IMR-90 (cell line): ENCODE measurements around the gene TGFBR2. TPM values are rescaled to one million over a fixed set of nuclear protein-coding genes. Genes with fewer than 3 reads are reported as not detected.
A peak's percentile ranks its signal among the peaks of the same experiment; 100 is the strongest.

ENCODE experiments used
- ATAC-seq: fragments of 200-7000 bp; cut with Tn5 transposase; 2 replicates; pipeline ENCODE4 v1.9.1; 2020; ENCODE audit warnings: low read depth, mild to moderate bottlenecking, moderate library complexity
- BruUV-seq: library from RNA; stranded (reverse); fragments of 400-500 nt; replicated peaks from 2 replicates; lab custom pipeline; 2021; lab: Mats Ljungman, UMichigan
- CTCF ChIA-PET: fragments of 300-600 bp; formaldehyde crosslinking; extraction: SDS; loops from one replicate; lab custom pipeline; 2021; ENCODE audit warnings: antibody characterized with exemption; lab: Yijun Ruan, JAX
- POLR2A ChIA-PET: fragments of 300-600 bp; sonication (Branson Sonifier 250); formaldehyde crosslinking; loops from one replicate; lab custom pipeline; 2022; ENCODE audit warnings: antibody characterized with exemption; ENCODE audit not compliant: unreplicated experiment; lab: Charles Lee
- DNase-seq: peaks from one replicate; pipeline ENCODE4 v3.0.0; 2013
- H2AFZ ChIP-seq: replicated peaks from 2 replicates; pipeline ENCODE3; 2013; ENCODE audit warnings: low read length, mild to moderate bottlenecking; ENCODE audit not compliant: poor library complexity
- H2AK5ac ChIP-seq: 2 replicates; pipeline ENCODE4 v1.6.1; 2013; ENCODE audit warnings: low read depth, low read length, inconsistent platforms
- H2AK9ac ChIP-seq: replicated peaks from 2 replicates; pipeline ENCODE3; 2013; ENCODE audit warnings: mild to moderate bottlenecking, low read depth, low read length, moderate library complexity; ENCODE audit not compliant: poor library complexity
- H2BK120ac ChIP-seq: 2 replicates; pipeline ENCODE4 v1.6.1; 2013; ENCODE audit warnings: low read depth, low read length, inconsistent platforms
- H2BK15ac ChIP-seq: 3 replicates; pipeline ENCODE4 v1.6.1; 2013; ENCODE audit warnings: low read depth, low read length, inconsistent platforms
- H2BK20ac ChIP-seq: 2 replicates; pipeline ENCODE4 v1.6.1; 2013; ENCODE audit warnings: low read depth, mild to moderate bottlenecking, inconsistent platforms, low read length, moderate library complexity
- H2BK5ac ChIP-seq: 2 replicates; pipeline ENCODE4 v1.6.1; 2013; ENCODE audit warnings: mild to moderate bottlenecking, low read depth, low read length, inconsistent platforms; ENCODE audit not compliant: poor library complexity, severe bottlenecking
- H3K14ac ChIP-seq: replicated peaks from 2 replicates; pipeline ENCODE4 v1.6.1; 2013; ENCODE audit warnings: low read depth, low read length, inconsistent platforms
- H3K18ac ChIP-seq: 2 replicates; pipeline ENCODE4 v1.6.1; 2013; ENCODE audit warnings: low read depth, low read length, control low read depth
- H3K23ac ChIP-seq: 2 replicates; pipeline ENCODE4 v1.6.1; 2013; ENCODE audit warnings: low read depth, low read length, inconsistent platforms
- H3K27ac ChIP-seq: 2 replicates; pipeline ENCODE4 v1.5.1; 2013; ENCODE audit warnings: mild to moderate bottlenecking, control low read depth, low read length; ENCODE audit not compliant: insufficient read depth
- H3K27me3 ChIP-seq: 2 replicates; pipeline ENCODE4 v1.6.1; 2013; ENCODE audit warnings: low read length; ENCODE audit not compliant: control insufficient read depth, insufficient read depth
- H3K36me3 ChIP-seq: 2 replicates; pipeline ENCODE4 v1.6.1; 2013; ENCODE audit warnings: low read length, mixed read lengths; ENCODE audit not compliant: control insufficient read depth, insufficient read depth
- H3K4ac ChIP-seq: 2 replicates; pipeline ENCODE4 v1.6.1; 2013; ENCODE audit warnings: low read depth, low read length, inconsistent platforms
- H3K4me1 ChIP-seq: 2 replicates; pipeline ENCODE4 v1.6.1; 2013; ENCODE audit warnings: low read length, mixed read lengths; ENCODE audit not compliant: control insufficient read depth, insufficient read depth
- H3K4me2 ChIP-seq: 2 replicates; pipeline ENCODE4 v1.6.1; 2013; ENCODE audit warnings: low read depth, mild to moderate bottlenecking, control low read depth, low read length, moderate library complexity
- H3K4me3 ChIP-seq: 2 replicates; pipeline ENCODE4 v1.5.1; 2013; ENCODE audit warnings: low read depth, mild to moderate bottlenecking, control low read depth, low read length, moderate library complexity; ENCODE audit not compliant: insufficient read depth
- H3K56ac ChIP-seq: 2 replicates; pipeline ENCODE4 v1.6.1; 2013; ENCODE audit warnings: low read length, inconsistent platforms; ENCODE audit not compliant: insufficient read depth; ENCODE audit errors: extremely low read depth
- H3K79me1 ChIP-seq, 2 experiments: 2 replicates each; pipeline ENCODE4 v1.6.1; 2013; ENCODE audit warnings: low read length in 2 of 2, inconsistent platforms in 1 of 2, low read depth in 1 of 2
- H3K9ac ChIP-seq: 2 replicates; pipeline ENCODE4 v1.6.1; 2013; ENCODE audit warnings: low read depth, low read length, control low read depth
- H3K9me1 ChIP-seq: 2 replicates; pipeline ENCODE4 v1.6.1; 2013; ENCODE audit warnings: low read length, inconsistent platforms; ENCODE audit not compliant: insufficient read depth
- H3K9me3 ChIP-seq: 2 replicates; pipeline ENCODE4 v1.6.1; 2013; ENCODE audit warnings: low read length; ENCODE audit not compliant: control insufficient read depth, insufficient read depth
- H4K20me1 ChIP-seq: 2 replicates; pipeline ENCODE4 v1.6.1; 2013; ENCODE audit warnings: low read length, inconsistent platforms; ENCODE audit not compliant: insufficient read depth
- H4K5ac ChIP-seq: 2 replicates; pipeline ENCODE4 v1.6.1; 2013; ENCODE audit warnings: mild to moderate bottlenecking, low read depth, low read length, control low read depth
- H4K8ac ChIP-seq, 2 experiments: 2 replicates each; pipeline ENCODE4 v1.6.1; 2013; ENCODE audit warnings: low read depth in 2 of 2, low read length in 2 of 2, control low read depth in 1 of 2, inconsistent platforms in 1 of 2
- H4K91ac ChIP-seq: 2 replicates; pipeline ENCODE4 v1.6.1; 2013; ENCODE audit warnings: low read depth, low read length, inconsistent platforms; ENCODE audit not compliant: insufficient read depth
- BHLHE40 ChIP-seq: fragments of 150-350 bp; IDR thresholded peaks from 2 replicates; pipeline ENCODE4 v1.6.1; 2016; ENCODE audit warnings: mild to moderate bottlenecking, low read depth, low read length
- MAFK ChIP-seq: IDR thresholded peaks from 2 replicates; pipeline ENCODE4 v1.6.1; 2012; ENCODE audit warnings: low read depth, low read length, improper control_type of control experiment
- MAZ ChIP-seq: IDR thresholded peaks from 2 replicates; pipeline ENCODE4 v1.6.1; 2012; ENCODE audit warnings: low read depth, mild to moderate bottlenecking, low read length, improper control_type of control experiment, moderate library complexity, borderline replicate concordance
- POLR2A ChIP-seq: IDR thresholded peaks from 2 replicates; pipeline ENCODE4 v1.6.1; 2012; ENCODE audit warnings: mild to moderate bottlenecking, low read depth, low read length
- RAD21 ChIP-seq: IDR thresholded peaks from 2 replicates; pipeline ENCODE4 v1.6.1; 2012; ENCODE audit warnings: low read length, improper control_type of control experiment
- WGBS, 2 experiments: methylation state at CpG; one replicate each; pipeline versions ENCODE4 v1.1.5 to v1.1.7; 2013; ENCODE audit warnings: missing lambda C conversion rate in 2 of 2; ENCODE audit not compliant: insufficient read length in 1 of 2; ENCODE audit errors: extremely low coverage in 2 of 2; 5-methylcytosine and 5-hydroxymethylcytosine counted together
- dilution Hi-C: fragments of 300-500 bp; cut with HindIII; formaldehyde crosslinking; loops from one replicate; pipeline ENCODE4 v1.14.3; 2018; ENCODE audit warnings: low sequenced_read_pairs; ENCODE audit not compliant: unreplicated experiment
- in situ Hi-C: fragments of 300-500 bp; cut with MboI; formaldehyde crosslinking; loops from 3 replicates; pipeline ENCODE4 v1.14.3; 2019; ENCODE audit warnings: low sequenced_read_pairs, inconsistent platforms, mixed read lengths
- intact Hi-C: fragments of 100-400 bp; cut with micrococcal nuclease; formaldehyde crosslinking; loops from 2 replicates; pipeline ENCODE4 v1.10.0; 2022
- polyA plus RNA-seq, 3 experiments: library from polyadenylated mRNA; depleted of rRNA; stranded (reverse); fragments of >200 nt; gene quantifications; 2 replicates each; pipeline ENCODE4 v1.2.3, GENCODE V29; 2012; ENCODE audit warnings: low replicate concordance in 1 of 3
- total RNA-seq: library from RNA; depleted of rRNA; stranded (reverse); fragments of >200 nt; gene quantifications from 2 replicates; pipeline ENCODE4 v1.2.3, GENCODE V29; 2012

The TGFBR2 gene
- total and polyA plus RNA-seq, 2 of the 4 experiments (the other 2 are of a cell fraction) = 63.7 to 87.5 TPM

- Histone ChIP-seq H3K9ac (no peak overlapping the region), H4K8ac (no peak overlapping the region), H3K4ac (no peak overlapping the region), H2BK15ac (peak overlapping the region; percentile 67; the same call in 1 of the 3 replicates), H3K4me2 (no peak overlapping the region; the same call in 1 of the 2 replicates), H3K27ac (no peak overlapping the region), H3K27me3 (no peaks in the 10 kb centered on the region), H2BK20ac (no peak overlapping the region), H4K91ac (no peak overlapping the region), H3K9me1 (peaks cover 13% of the 10 kb centered on the region), H3K9me3 (no peaks in the 10 kb centered on the region), H2AK9ac (no peak overlapping the region), H3K4me1 (peaks cover 17% of the 10 kb centered on the region), H2BK120ac (no peak overlapping the region), H3K14ac (no peak overlapping the region), H3K18ac (no peak overlapping the region), H2BK5ac (no peak overlapping the region), H3K56ac (no peak overlapping the region), H3K4me3 (no peak overlapping the region), H4K5ac (no peak overlapping the region), H3K79me1 (peaks cover 25 to 65% of the 10 kb centered on the region in 2 experiments), H3K36me3 (no peaks in the 10 kb centered on the region), H2AK5ac (0 out of 2 replicates have a peak overlapping the region, but pooled peaks have one; percentile 54), H3K23ac (0 out of 2 replicates have a peak overlapping the region, but pooled peaks have one; percentile 11), H2AFZ (no peak overlapping the region), H4K20me1 (peaks cover 23% of the 10 kb centered on the region; the same call in 1 of the 2 replicates)
- in situ Hi-C loops = no loop called here
- no peak for ATAC-seq
- TF ChIP-seq BHLHE40 = no peak
- no peak for TF ChIP-seq POLR2A
- TF ChIP-seq RAD21 = no peak
- TF ChIP-seq MAZ = no peak
- TF ChIP-seq MAFK = no peak
- CTCF ChIA-PET = interaction anchor here (0.6 to 1.1 kb wide), 2 partner anchors 14 to 322 kb away, joined by 3 to 4 read pairs; no protein-coding TSS in a partner anchor
- dilution Hi-C loops = no loop called here
- no TSS peak for BruUV-seq
- POLR2A ChIA-PET = interaction anchor here (0.6 kb wide), 1 partner anchor 73 kb away, joined by 5 read pairs; no protein-coding TSS in a partner anchor
- no peak for DNase-seq
- WGBS, 2 experiments = no CpG with 5 or more reads among the region's 4 CpGs
- intact Hi-C loops = loop anchor here (5.0 kb wide), 5 partner anchors 98 to 498 kb away; no protein-coding TSS in a partner anchor
Measured at GRCh38 chr3:30609930-30610701, 3.7 kb downstream of the TGFBR2 start.
